ENCODE measurements around the gene RNF25. TPM values are rescaled to one million over a fixed set of nuclear protein-coding genes. Genes with fewer than 3 reads are reported as not detected.

RNF25 gene
- total RNA-seq, 1 experiment from 2014 or later = 40.7 TPM

DNA sequence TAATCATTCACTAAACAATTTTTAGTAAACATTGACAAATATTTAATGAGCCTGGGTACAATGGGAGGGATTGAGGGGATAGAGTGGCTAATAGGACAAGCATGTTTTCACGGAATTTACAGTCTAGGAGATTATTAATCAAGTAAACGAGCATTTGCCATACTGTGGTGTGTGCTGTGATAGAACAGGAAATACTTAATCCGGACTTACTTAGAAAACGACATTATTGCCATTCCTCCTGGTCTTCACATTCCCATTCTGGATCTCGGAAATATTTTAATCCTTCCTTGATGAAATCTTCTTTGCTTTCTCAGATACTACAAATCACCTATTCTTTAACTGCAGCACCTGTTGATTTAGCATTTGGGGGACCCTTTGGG is 39.7 kb upstream of the RNF25 start:
- Histone ChIP-seq H3K14ac (ENCODE audit: insufficient read depth, low read length) (no peak overlapping the region), H3K9ac (ENCODE audit: extremely low read depth, insufficient read length, low read length) (peak overlapping the region; percentile 59), H2AK5ac (ENCODE audit: insufficient read length, low read length) (no peak overlapping the region), H2BK20ac (ENCODE audit: low read depth, low read length, poor library complexity, severe bottlenecking) (no peak overlapping the region), H2BK120ac (ENCODE audit: low read depth, low read length, poor library complexity, severe bottlenecking) (no peak overlapping the region), H3K27ac (ENCODE audit: insufficient read length, low read depth, low read length) (no peak overlapping the region), H3K27me3 (ENCODE audit: insufficient read depth, low read length) (no peaks in the 10 kb centered on the region), H3T11ph (ENCODE audit: low read length) (no peak overlapping the region), H3K4me2 (ENCODE audit: insufficient read depth, insufficient read length, low read length) (peak overlapping the region; percentile 75), H2BK5ac (ENCODE audit: insufficient read length, low read length) (no peak overlapping the region), H2AFZ (ENCODE audit: low read length) (no peak overlapping the region), H2BK12ac (ENCODE audit: insufficient read length, low read depth, low read length) (no peak overlapping the region), H3K23me2 (ENCODE audit: insufficient read length, low read depth, low read length, poor library complexity, severe bottlenecking) (no peaks in the 10 kb centered on the region), H3K18ac (ENCODE audit: insufficient read length, low read depth, low read length) (no peak overlapping the region), H4K5ac (ENCODE audit: insufficient read length, low read depth, low read length) (no peak overlapping the region), H3K4me1 (ENCODE audit: insufficient read depth, low read length) (no peaks in the 10 kb centered on the region), H4K91ac (ENCODE audit: insufficient read length, low read depth, low read length) (no peak overlapping the region), H3K56ac (ENCODE audit: insufficient read length, low read depth, low read length) (no peak overlapping the region), H3K9me3 (ENCODE audit: control insufficient read depth, low read depth, low read length) (no peaks in the 10 kb centered on the region), H2BK15ac (ENCODE audit: low read depth, low read length) (no peak overlapping the region), H3K4ac (ENCODE audit: low read depth, low read length) (no peak overlapping the region), H4K8ac (replicated peaks; ENCODE audit: insufficient read length, low read depth, low read length) (no peak overlapping the region), H4K20me1 (ENCODE audit: control insufficient read depth, insufficient read depth, insufficient read length) (no peaks in the 10 kb centered on the region), H3K79me1 (ENCODE audit: insufficient read depth, low read depth, low read length, poor library complexity, severe bottlenecking) (peaks cover 8% of the 10 kb centered on the region), H3K23ac (ENCODE audit: insufficient read length, low read depth, low read length) (no peak overlapping the region), H3K79me2 (ENCODE audit: insufficient read depth, low read length) (peaks cover 16% of the 10 kb centered on the region; the same call in 1 of the 2 replicates)
- peak overlapping the region in 2 of 3 experiments; percentile 87 to 96; a peak in 3 of 7 replicates for H3K27ac Mint-ChIP-seq
- H3K4me1 Mint-ChIP-seq = peaks cover 8 to 18% of the 10 kb centered on the region in 2 experiments
- DNase-seq = no peak
- TF ChIP-seq, protein P1, sequence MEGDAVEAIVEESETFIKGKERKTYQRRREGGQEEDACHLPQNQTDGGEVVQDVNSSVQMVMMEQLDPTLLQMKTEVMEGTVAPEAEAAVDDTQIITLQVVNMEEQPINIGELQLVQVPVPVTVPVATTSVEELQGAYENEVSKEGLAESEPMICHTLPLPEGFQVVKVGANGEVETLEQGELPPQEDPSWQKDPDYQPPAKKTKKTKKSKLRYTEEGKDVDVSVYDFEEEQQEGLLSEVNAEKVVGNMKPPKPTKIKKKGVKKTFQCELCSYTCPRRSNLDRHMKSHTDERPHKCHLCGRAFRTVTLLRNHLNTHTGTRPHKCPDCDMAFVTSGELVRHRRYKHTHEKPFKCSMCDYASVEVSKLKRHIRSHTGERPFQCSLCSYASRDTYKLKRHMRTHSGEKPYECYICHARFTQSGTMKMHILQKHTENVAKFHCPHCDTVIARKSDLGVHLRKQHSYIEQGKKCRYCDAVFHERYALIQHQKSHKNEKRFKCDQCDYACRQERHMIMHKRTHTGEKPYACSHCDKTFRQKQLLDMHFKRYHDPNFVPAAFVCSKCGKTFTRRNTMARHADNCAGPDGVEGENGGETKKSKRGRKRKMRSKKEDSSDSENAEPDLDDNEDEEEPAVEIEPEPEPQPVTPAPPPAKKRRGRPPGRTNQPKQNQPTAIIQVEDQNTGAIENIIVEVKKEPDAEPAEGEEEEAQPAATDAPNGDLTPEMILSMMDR (conservative IDR thresholded peaks at IDR 0.05) = no peak
- peaks cover 5 to 20% (median 5%) of the 10 kb centered on the region in 3 experiments; a peak in 5 of 7 replicates for H3K36me3 Mint-ChIP-seq (ENCODE audit: insufficient read depth in 1 of 3, low read depth in 3 of 3)
- peaks cover 0 to 4% of the 10 kb centered on the region in 2 experiments; a peak in 3 of 5 replicates for H3K9me3 Mint-ChIP-seq
- WGBS (ENCODE audit: extremely low coverage, insufficient read length, low lambda C conversion rate) = no CpG with 5 or more reads among the region's 5 CpGs
- no peaks in the 10 kb centered on the region; the same call in 1 of the 2 replicates for H3K27me3 Mint-ChIP-seq (ENCODE audit: low read depth)
- H3K4me3 Mint-ChIP-seq = peak overlapping the region; percentile 96 to 98

Measured in H9 (cell line).